Measurements from ENCODE around the gene GNB1L.

GNB1L gene

GRCh38 chr22:19745155-19746101 is 109.2 kb downstream of the GNB1L start:
- no peak for DNase-seq

GRCh38 chr22:19744350-19745006 is 110.2 kb downstream of the GNB1L start:
- no peak for DNase-seq

GRCh38 chr22:19743651-19744050 is 111.0 kb downstream of the GNB1L start:
- no peak for DNase-seq

GRCh38 chr22:19743081-19743480 is 111.6 kb downstream of the GNB1L start:
- DNase-seq: no peak

- DNase-seq: no peak
Measured at GRCh38 chr22:19742160-19743066, 112.3 kb downstream of the GNB1L start.

- no peak for DNase-seq
Measured at GRCh38 chr22:19741053-19741452, 113.6 kb downstream of the GNB1L start.

- no peak for DNase-seq
Measured at GRCh38 chr22:19740586-19740985, 114.1 kb downstream of the GNB1L start.

- DNase-seq: no peak
Measured at GRCh38 chr22:19739911-19740449, 114.7 kb downstream of the GNB1L start.

- no peak for DNase-seq
Measured at GRCh38 chr22:19739448-19739895, 115.2 kb downstream of the GNB1L start.

- no peak for DNase-seq
Measured at GRCh38 chr22:19738664-19739447, 115.8 kb downstream of the GNB1L start.

- DNase-seq: no peak
Measured at GRCh38 chr22:19737846-19738663, 116.6 kb downstream of the GNB1L start.

- no peak for DNase-seq
Measured at GRCh38 chr22:19735665-19736510, 118.8 kb downstream of the GNB1L start.

GRCh38 chr22:19734837-19735382 is 119.8 kb downstream of the GNB1L start:
- DNase-seq: no peak

GRCh38 chr22:19734163-19734562 is 120.5 kb downstream of the GNB1L start:
- DNase-seq: no peak

GRCh38 chr22:19733755-19734154 is 120.9 kb downstream of the GNB1L start:
- DNase-seq: no peak
